ENCODE measurements around the gene LHPP.

LHPP gene

DNA sequence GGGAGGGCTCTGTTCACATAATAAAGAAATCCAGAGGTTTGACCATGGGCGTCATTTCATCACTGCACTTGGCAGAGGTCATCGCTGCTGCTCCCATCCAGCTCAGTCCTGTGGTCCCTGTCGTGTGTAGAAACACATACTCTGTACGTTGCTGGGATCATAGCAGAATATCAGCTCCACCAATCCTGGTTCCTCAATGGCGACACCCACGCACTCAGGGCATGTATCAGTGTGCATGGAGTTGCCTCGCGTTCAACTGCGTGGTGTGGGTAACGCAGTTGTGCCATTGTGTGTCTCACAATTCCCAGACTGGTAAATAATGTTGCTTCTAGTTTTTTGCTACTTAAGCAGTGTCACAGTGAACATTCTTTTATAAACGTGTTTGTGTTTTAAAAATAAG is 111.1 kb downstream of the LHPP start:
- TF ChIP-seq MYC (IDR thresholded peaks at IDR 0.05; ENCODE audit: low read depth, low read length) (no peak), POLR2A (IDR thresholded peaks at IDR 0.05; ENCODE audit: extremely low read depth, insufficient read length) (no peak)
- TF ChIP-seq, protein P1, sequence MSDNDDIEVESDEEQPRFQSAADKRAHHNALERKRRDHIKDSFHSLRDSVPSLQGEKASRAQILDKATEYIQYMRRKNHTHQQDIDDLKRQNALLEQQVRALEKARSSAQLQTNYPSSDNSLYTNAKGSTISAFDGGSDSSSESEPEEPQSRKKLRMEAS (IDR thresholded peaks at IDR 0.05; ENCODE audit: low read depth, low read length), result no peak
- TF ChIP-seq, protein P2, sequence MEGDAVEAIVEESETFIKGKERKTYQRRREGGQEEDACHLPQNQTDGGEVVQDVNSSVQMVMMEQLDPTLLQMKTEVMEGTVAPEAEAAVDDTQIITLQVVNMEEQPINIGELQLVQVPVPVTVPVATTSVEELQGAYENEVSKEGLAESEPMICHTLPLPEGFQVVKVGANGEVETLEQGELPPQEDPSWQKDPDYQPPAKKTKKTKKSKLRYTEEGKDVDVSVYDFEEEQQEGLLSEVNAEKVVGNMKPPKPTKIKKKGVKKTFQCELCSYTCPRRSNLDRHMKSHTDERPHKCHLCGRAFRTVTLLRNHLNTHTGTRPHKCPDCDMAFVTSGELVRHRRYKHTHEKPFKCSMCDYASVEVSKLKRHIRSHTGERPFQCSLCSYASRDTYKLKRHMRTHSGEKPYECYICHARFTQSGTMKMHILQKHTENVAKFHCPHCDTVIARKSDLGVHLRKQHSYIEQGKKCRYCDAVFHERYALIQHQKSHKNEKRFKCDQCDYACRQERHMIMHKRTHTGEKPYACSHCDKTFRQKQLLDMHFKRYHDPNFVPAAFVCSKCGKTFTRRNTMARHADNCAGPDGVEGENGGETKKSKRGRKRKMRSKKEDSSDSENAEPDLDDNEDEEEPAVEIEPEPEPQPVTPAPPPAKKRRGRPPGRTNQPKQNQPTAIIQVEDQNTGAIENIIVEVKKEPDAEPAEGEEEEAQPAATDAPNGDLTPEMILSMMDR (IDR thresholded peaks at IDR 0.05; ENCODE audit: low read depth, low read length), result no peak
- DNase-seq (ENCODE audit: low read depth), result peak; percentile 45
- H3K4me3 ChIP-seq (ENCODE audit: low read depth, low read length), result no peak overlapping the region

DNA sequence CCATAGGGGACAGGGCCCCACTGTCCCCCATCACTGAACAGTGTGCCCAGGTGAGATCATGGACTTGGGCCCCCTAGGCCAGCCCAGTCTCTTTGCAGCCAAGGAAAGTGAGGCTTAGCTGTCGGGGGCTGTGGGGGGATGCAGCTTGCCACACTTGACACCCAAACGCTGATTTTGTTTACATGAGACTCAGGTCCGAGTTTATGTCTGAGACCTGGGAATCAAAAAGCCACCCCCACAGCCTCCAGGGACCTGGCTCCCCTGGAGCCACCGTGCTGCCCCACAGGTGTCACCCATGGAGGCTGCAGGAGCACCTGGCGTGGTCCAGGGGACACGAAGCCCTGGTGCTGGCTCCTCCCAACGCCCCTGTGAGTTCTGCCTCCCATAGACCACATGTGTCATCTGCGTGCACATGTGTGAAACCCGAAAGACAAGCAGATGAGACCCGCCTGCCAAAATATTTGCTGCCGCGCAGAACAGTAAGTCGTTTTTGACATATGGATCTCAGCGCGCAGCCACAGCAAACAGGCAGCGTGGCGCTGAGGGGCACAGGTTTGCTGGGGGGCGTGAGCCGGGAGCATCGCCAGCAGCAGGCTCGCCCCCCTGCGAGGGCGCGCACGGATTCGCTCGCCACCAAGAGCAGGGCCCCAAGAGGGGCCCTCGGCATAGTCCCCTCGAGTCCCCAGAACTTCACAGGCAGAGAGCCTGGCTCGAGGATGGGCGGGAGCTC is 112.3 kb downstream of the LHPP start:
- DNase-seq (ENCODE audit: low read depth), result no peak
- TF ChIP-seq, protein P2 (IDR thresholded peaks at IDR 0.05; ENCODE audit: low read depth, low read length), result no peak
- TF ChIP-seq MYC (IDR thresholded peaks at IDR 0.05; ENCODE audit: low read depth, low read length), result no peak
- TF ChIP-seq POLR2A (IDR thresholded peaks at IDR 0.05; ENCODE audit: extremely low read depth, insufficient read length), result no peak
- TF ChIP-seq, protein P1 (IDR thresholded peaks at IDR 0.05; ENCODE audit: low read depth, low read length), result no peak

DNA sequence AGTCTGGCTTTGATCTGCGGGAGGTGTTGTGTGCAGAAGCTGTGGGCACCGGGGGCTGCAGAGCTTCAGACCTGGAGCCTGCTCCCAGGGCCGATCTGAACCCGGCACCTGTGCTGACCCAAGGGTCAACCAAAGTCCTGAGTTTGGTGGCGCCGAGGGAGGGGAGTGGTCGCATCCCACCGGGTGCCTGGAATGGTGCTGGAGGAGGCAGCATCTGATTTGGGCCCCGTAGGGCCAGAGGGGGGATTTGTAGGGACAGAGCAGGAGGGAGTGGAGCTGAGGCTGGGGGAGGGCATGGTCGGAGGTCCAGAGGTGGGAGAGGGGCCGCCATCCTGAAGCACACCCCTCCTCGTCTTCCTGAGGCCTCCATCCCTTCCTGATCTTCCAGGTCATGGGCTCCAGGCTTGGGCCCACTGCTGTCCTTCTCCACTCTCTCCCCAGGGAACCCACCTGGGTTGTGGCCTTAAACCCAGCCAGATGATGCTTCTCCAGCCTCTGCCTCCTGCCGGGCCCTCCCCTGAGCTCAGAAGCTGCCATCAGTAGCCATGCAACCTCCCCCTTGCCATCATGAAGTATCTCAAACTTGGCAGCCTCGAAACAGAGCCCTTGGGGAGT is 112.9 kb downstream of the LHPP start:
- H3K4me3 ChIP-seq (ENCODE audit: low read depth, low read length), result no peak overlapping the region
- TF ChIP-seq MYC (IDR thresholded peaks at IDR 0.05; ENCODE audit: low read depth, low read length) (no peak), POLR2A (IDR thresholded peaks at IDR 0.05; ENCODE audit: extremely low read depth, insufficient read length) (no peak)
- TF ChIP-seq, protein P1 (IDR thresholded peaks at IDR 0.05; ENCODE audit: low read depth, low read length), result no peak
- TF ChIP-seq, protein P2 (IDR thresholded peaks at IDR 0.05; ENCODE audit: low read depth, low read length), result no peak
- no peak for DNase-seq (ENCODE audit: low read depth)

More for the DNA sequence above, 112.3 kb downstream of the LHPP start:
- H3K4me3 ChIP-seq (ENCODE audit: low read depth, low read length), result no peak overlapping the region

DNA sequence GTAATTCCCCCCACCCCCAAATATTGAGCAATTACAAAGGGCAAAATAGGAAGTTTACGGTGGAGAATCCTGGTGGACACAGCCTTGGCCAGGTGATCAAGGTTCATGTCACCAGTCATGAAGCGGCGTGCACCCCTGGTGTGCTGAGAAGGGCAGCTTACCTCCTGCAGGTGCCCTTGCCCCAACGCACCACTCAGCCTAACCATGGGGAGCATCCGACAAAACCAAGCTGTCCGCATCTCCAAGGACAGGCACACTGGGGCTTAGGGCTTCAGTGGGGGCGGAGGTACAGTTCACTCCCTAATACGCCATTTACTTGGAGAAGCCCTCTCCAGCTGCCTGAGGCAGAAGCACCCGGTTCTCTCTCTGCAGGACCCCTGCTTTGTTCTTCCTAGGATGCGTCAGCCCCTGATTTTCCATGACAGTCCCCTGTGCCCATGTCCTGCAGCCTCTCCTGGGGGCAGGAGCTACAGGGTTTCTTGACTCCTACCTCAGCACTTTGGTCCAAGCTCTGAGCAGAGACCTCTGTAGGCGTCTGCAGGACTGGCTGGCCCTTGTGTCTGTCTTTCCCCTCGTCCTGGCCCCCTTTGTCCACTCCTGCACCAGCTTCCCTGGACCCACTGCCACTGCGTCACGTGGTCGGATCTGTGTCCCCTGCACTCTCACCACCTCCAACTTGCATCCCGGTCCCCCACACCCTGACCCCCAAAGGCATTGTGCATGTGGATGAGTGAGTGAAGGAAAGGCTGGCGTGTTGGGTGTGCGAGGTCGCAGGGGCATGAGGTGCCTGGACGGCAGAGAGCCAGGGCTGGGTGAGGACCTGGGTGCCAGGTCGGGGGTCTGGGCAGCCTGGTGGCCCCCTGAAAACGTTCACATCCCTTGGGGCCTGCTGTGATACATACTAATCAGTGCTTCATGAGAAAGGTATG is 113.7 kb downstream of the LHPP start:
- DNase-seq (ENCODE audit: low read depth), result no peak
- TF ChIP-seq POLR2A (IDR thresholded peaks at IDR 0.05; ENCODE audit: extremely low read depth, insufficient read length), result no peak
- TF ChIP-seq, protein P2 (IDR thresholded peaks at IDR 0.05; ENCODE audit: low read depth, low read length), result no peak
- TF ChIP-seq MYC (IDR thresholded peaks at IDR 0.05; ENCODE audit: low read depth, low read length), result no peak
- TF ChIP-seq, protein P1 (IDR thresholded peaks at IDR 0.05; ENCODE audit: low read depth, low read length), result no peak
- H3K4me3 ChIP-seq (ENCODE audit: low read depth, low read length), result no peak overlapping the region

DNA sequence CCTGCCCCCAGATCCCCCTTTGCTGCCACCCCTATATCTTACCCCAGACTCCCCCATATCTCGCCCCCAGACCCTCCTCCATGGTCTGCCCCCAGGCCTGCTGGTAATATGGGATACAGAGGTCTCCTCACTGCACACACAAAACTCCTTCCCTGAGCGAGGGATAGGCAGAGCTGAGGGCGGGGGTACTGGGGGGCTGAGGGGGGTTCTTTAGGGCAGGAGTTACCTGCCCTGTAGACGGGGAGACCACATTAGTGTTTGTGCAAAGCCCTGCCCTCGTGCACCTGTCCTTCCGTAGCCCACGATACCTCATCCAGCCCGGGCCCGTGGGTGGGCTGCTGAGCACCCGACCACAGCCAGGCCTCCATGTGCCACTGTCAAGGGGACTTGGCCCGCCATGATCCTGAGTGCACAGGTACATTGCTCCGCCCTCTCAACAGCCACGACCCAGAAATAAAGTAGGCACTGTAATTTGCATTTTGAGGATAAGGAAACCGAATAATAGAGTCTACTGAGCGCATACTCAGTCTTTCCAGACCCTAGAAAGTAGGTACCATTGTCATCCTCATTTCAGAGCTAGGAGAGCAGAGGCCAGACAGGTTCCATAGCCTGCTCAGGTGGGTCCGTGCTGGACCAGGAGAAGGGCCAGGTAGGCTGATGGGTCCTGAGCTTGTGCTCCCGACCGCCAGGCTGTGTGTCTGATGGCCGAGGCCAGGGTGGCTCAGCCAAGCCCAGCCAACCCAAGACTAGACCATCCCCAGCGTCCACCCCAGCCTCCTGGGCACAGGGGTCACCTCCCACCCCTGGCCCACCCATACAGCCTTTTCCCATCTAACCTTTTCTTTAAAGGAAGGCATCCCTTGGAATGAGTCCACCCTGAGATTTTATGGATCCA is 115.2 kb downstream of the LHPP start:
- TF ChIP-seq POLR2A (IDR thresholded peaks at IDR 0.05; ENCODE audit: extremely low read depth, insufficient read length) (no peak), MYC (IDR thresholded peaks at IDR 0.05; ENCODE audit: low read depth, low read length) (no peak)
- TF ChIP-seq, protein P1 (IDR thresholded peaks at IDR 0.05; ENCODE audit: low read depth, low read length), result no peak
- TF ChIP-seq, protein P2 (IDR thresholded peaks at IDR 0.05; ENCODE audit: low read depth, low read length), result no peak
- DNase-seq (ENCODE audit: low read depth), result no peak
- H3K4me3 ChIP-seq (ENCODE audit: low read depth, low read length), result no peak overlapping the region

All from NB4 (cell line).